H1 (cell line): Measurements from ENCODE around the gene LRRC14B. TPM values are rescaled to one million over a fixed set of nuclear protein-coding genes. Genes with fewer than 3 reads are reported as not detected.

Experiments
- CTCF ChIA-PET: fragments of 300-600 bp; sonication (Branson Sonifier 250); formaldehyde crosslinking; loops from one replicate; lab custom pipeline; 2021; ENCODE audit not compliant: partially characterized antibody; lab: Charles Lee
- POLR2A ChIA-PET: fragments of 300-600 bp; sonication (Branson Sonifier 250); formaldehyde crosslinking; loops from one replicate; lab custom pipeline; 2021; ENCODE audit warnings: inconsistent platforms; ENCODE audit not compliant: partially characterized antibody; lab: Charles Lee
- DNase-seq, 2 experiments: peaks; one replicate each; pipeline versions ENCODE4 v3.0.0 to v3.0.0-alpha.2; 2010 to 2022; ENCODE audit warnings: low spot score in 2 of 2, low read depth in 1 of 2, mixed read lengths in 1 of 2
- FAIRE-seq: peaks from 2 replicates; lab custom pipeline; 2011; peaks lifted over from hg19 to GRCh38; lab: Jason Lieb, UNC
- H2AFZ ChIP-seq: 2 replicates; pipeline ENCODE4 v1.8.1; 2012; ENCODE audit warnings: low read length, inconsistent platforms
- H2AK5ac ChIP-seq: 2 replicates; pipeline ENCODE4 v1.6.1; 2013; ENCODE audit warnings: low read depth, low read length
- H2BK120ac ChIP-seq: replicated peaks from 2 replicates; pipeline ENCODE3; 2013; ENCODE audit warnings: low read depth, low read length, inconsistent platforms
- H2BK12ac ChIP-seq: 2 replicates; pipeline ENCODE4 v1.6.1; 2013; ENCODE audit warnings: low read depth, low read length
- H2BK15ac ChIP-seq: 2 replicates; pipeline ENCODE4 v1.6.1; 2013; ENCODE audit warnings: low read length
- H2BK20ac ChIP-seq: 2 replicates; pipeline ENCODE4 v1.6.1; 2013; ENCODE audit warnings: low read length
- H2BK5ac ChIP-seq: 2 replicates; pipeline ENCODE4 v1.6.1; 2013; ENCODE audit warnings: low read depth, low read length
- H3K14ac ChIP-seq: 2 replicates; pipeline ENCODE4 v1.6.1; 2013; ENCODE audit warnings: inconsistent platforms; ENCODE audit not compliant: insufficient read length
- H3K18ac ChIP-seq: 2 replicates; pipeline ENCODE4 v1.6.1; 2013; ENCODE audit warnings: low read length; ENCODE audit errors: extremely low read depth
- H3K23ac ChIP-seq: 2 replicates; pipeline ENCODE4 v1.6.1; 2013; ENCODE audit warnings: inconsistent platforms; ENCODE audit not compliant: insufficient read length
- H3K23me2 ChIP-seq: 2 replicates; pipeline ENCODE4 v1.6.1; 2013; ENCODE audit warnings: low read depth, low read length
- H3K27ac ChIP-seq: 2 replicates; pipeline ENCODE4 v1.6.1; 2011; ENCODE audit warnings: low read depth, low read length, inconsistent platforms
- H3K27me3 ChIP-seq, 4 experiments: replicated peaks in 1 of 4; 1 replicate in 1 of 4; 2 replicates in 3 of 4; pipeline versions ENCODE4 v1.6.1 to v1.8.1; 2011 to 2013; ENCODE audit warnings: low read length in 3 of 4, mild to moderate bottlenecking in 3 of 4, inconsistent platforms in 2 of 4, mixed read lengths in 2 of 4, moderate library complexity in 1 of 4; ENCODE audit not compliant: control insufficient read depth in 3 of 4, insufficient read depth in 3 of 4; ENCODE audit errors: extremely low read depth in 1 of 4
- H3K36me3 ChIP-seq, 4 experiments: 2 replicates each; pipeline versions ENCODE4 v1.6.1 to v1.8.1; 2011 to 2013; ENCODE audit warnings: mild to moderate bottlenecking in 4 of 4, low read length in 3 of 4, moderate library complexity in 2 of 4, control low read depth in 1 of 4, inconsistent platforms in 1 of 4; ENCODE audit not compliant: insufficient read depth in 4 of 4, control insufficient read depth in 2 of 4
- H3K4ac ChIP-seq: replicated peaks from 2 replicates; pipeline ENCODE3; 2013; ENCODE audit warnings: low read length, low read depth, mixed read lengths, inconsistent platforms; ENCODE audit not compliant: insufficient read length
- H3K4me1 ChIP-seq, 4 experiments: replicated peaks in 1 of 4; 1 replicate in 1 of 4; 2 replicates in 3 of 4; pipeline versions ENCODE4 v1.6.1 to v1.8.1; 2011 to 2013; ENCODE audit warnings: low read length in 3 of 4, inconsistent platforms in 2 of 4, mixed read lengths in 1 of 4; ENCODE audit not compliant: insufficient read depth in 4 of 4, control insufficient read depth in 3 of 4
- H3K4me2 ChIP-seq, 2 experiments: 2 replicates each; pipeline versions ENCODE4 v1.6.1 to v1.8.1; 2011 to 2013; ENCODE audit warnings: low read depth in 2 of 2, low read length in 2 of 2, control low read depth in 1 of 2, inconsistent platforms in 1 of 2, mild to moderate bottlenecking in 1 of 2; ENCODE audit not compliant: insufficient read depth in 1 of 2
- H3K4me3 ChIP-seq, 4 experiments: fragments of 200-600, 300-600 bp in 1 of 4; sonication (generic), shearing (Covaris generic), sonication (Bioruptor Twin) in 1 of 4; 2 replicates each; pipeline versions ENCODE4 v1.5.1 to v1.8.1; 2011 to 2016; ENCODE audit warnings: low read length in 4 of 4, low read depth in 3 of 4, control low read depth in 2 of 4, inconsistent platforms in 2 of 4, mild to moderate bottlenecking in 2 of 4, mixed read lengths in 1 of 4, moderate library complexity in 1 of 4; ENCODE audit not compliant: insufficient read depth in 2 of 4; ENCODE audit errors: extremely low read depth in 1 of 4
- H3K56ac ChIP-seq: replicated peaks from 2 replicates; pipeline ENCODE3; 2013; ENCODE audit warnings: low read depth, mild to moderate bottlenecking, mixed read lengths, low read length, inconsistent platforms; ENCODE audit not compliant: insufficient read length
- H3K79me1 ChIP-seq: 2 replicates; pipeline ENCODE4 v1.6.1; 2013; ENCODE audit warnings: low read depth, low read length, control low read depth
- H3K79me2 ChIP-seq, 2 experiments: 2 replicates each; pipeline versions ENCODE4 v1.6.1 to v1.8.1; 2012 to 2013; ENCODE audit warnings: low read length in 2 of 2, mild to moderate bottlenecking in 2 of 2, inconsistent platforms in 1 of 2; ENCODE audit not compliant: insufficient read depth in 2 of 2, control insufficient read depth in 1 of 2
- H3K9ac ChIP-seq, 4 experiments: replicated peaks in 1 of 4; 1 replicate in 1 of 4; 2 replicates in 3 of 4; pipeline versions ENCODE4 v1.6.1 to v1.8.1; 2011 to 2013; ENCODE audit warnings: low read depth in 3 of 4, low read length in 3 of 4, control low read depth in 2 of 4, mild to moderate bottlenecking in 2 of 4, moderate library complexity in 2 of 4, inconsistent platforms in 1 of 4; ENCODE audit errors: extremely low read depth in 1 of 4
- H3K9me3 ChIP-seq, 2 experiments: 2 replicates each; pipeline versions ENCODE4 v1.6.1 to v1.8.1; 2012 to 2013; ENCODE audit warnings: mild to moderate bottlenecking in 2 of 2, moderate library complexity in 2 of 2, control low read depth in 1 of 2, inconsistent platforms in 1 of 2, low read depth in 1 of 2, low read length in 1 of 2, mixed read lengths in 1 of 2; ENCODE audit not compliant: insufficient read depth in 2 of 2
- H4K20me1 ChIP-seq, 2 experiments: replicated peaks in 1 of 2; 2 replicates each; pipeline versions ENCODE3 to v1.8.1; 2011 to 2013; ENCODE audit warnings: inconsistent platforms in 2 of 2, low read length in 2 of 2, mild to moderate bottlenecking in 1 of 2; ENCODE audit not compliant: insufficient read depth in 2 of 2, control insufficient read depth in 1 of 2
- H4K5ac ChIP-seq: 2 replicates; pipeline ENCODE4 v1.6.1; 2013; ENCODE audit warnings: low read length, low read depth, mixed read lengths, inconsistent platforms; ENCODE audit not compliant: insufficient read length
- H4K8ac ChIP-seq: 2 replicates; pipeline ENCODE4 v1.8.0; 2013; ENCODE audit warnings: mild to moderate bottlenecking, moderate library complexity, low read length, inconsistent platforms; ENCODE audit not compliant: insufficient read depth; ENCODE audit errors: extremely low read depth
- H4K91ac ChIP-seq: replicated peaks from 2 replicates; pipeline ENCODE3; 2013; ENCODE audit warnings: low read length, mixed read lengths, inconsistent platforms; ENCODE audit not compliant: insufficient read length
- BCL11A ChIP-seq, 2 experiments: IDR thresholded peaks; one replicate each; pipeline ENCODE4 v1.6.1; 2011; ENCODE audit warnings: low read depth in 2 of 2, low read length in 2 of 2, mild to moderate bottlenecking in 2 of 2
- CEBPB ChIP-seq: IDR thresholded peaks from 2 replicates; pipeline ENCODE4 v1.6.1; 2012; ENCODE audit warnings: low read depth, low read length
- HDAC2 ChIP-seq, 2 experiments: fragments of 300-600 bp in 1 of 2; sonication (generic) in 1 of 2; IDR thresholded peaks; 2 replicates each; pipeline ENCODE4 v1.6.1; 2011 to 2012; ENCODE audit warnings: low read depth in 2 of 2, low read length in 2 of 2, mild to moderate bottlenecking in 2 of 2, moderate library complexity in 2 of 2, borderline replicate concordance in 1 of 2, inconsistent platforms in 1 of 2
- MAFK ChIP-seq: IDR thresholded peaks from 2 replicates; pipeline ENCODE4 v1.6.1; 2012; ENCODE audit warnings: low read depth, mild to moderate bottlenecking, improper control_type of control experiment, low read length
- RFX5 ChIP-seq: IDR thresholded peaks from 2 replicates; pipeline ENCODE4 v1.6.1; 2011; ENCODE audit warnings: low read depth, low read length, improper control_type of control experiment, borderline replicate concordance
- SAP30 ChIP-seq: fragments of 300-600 bp; sonication (generic); IDR thresholded peaks from 2 replicates; pipeline ENCODE4 v1.7.1; 2012; ENCODE audit warnings: low read length, moderate library complexity, mild to moderate bottlenecking, inconsistent platforms; ENCODE audit not compliant: insufficient read depth, insufficient replicate concordance
- SIN3A ChIP-seq, 2 experiments: IDR thresholded peaks in 1 of 2; conservative IDR thresholded peaks in 1 of 2; 2 replicates each; pipeline ENCODE4 v1.6.1; 2011 to 2012; ENCODE audit warnings: low read length in 2 of 2, improper control_type of control experiment in 1 of 2, low read depth in 1 of 2, mild to moderate bottlenecking in 1 of 2
- TEAD4 ChIP-seq: IDR thresholded peaks from 2 replicates; pipeline ENCODE4 v1.6.1; 2012; ENCODE audit warnings: low read depth, low read length, inconsistent platforms, mixed read lengths
- WGBS, 2 experiments: shearing (Covaris generic) in 1 of 2; methylation state at CpG; one replicate each; pipeline versions ENCODE4 v1.1.6 to v1.1.7; 2013 to 2015; ENCODE audit warnings: low lambda C conversion rate in 2 of 2, mixed read lengths in 2 of 2, inconsistent platforms in 1 of 2, low coverage in 1 of 2, missing lambda C conversion rate in 1 of 2; ENCODE audit not compliant: insufficient replicate concordance in 2 of 2, insufficient coverage in 1 of 2, insufficient read length in 1 of 2; ENCODE audit errors: extremely low coverage in 1 of 2, missing lambda C conversion rate in 1 of 2; 5-methylcytosine and 5-hydroxymethylcytosine counted together
- polyA plus RNA-seq, 7 experiments: library from polyadenylated mRNA; depleted of rRNA in 3 of 7; stranded (reverse) in 5 of 7; unstranded in 2 of 7; fragments of >200 nt in 5 of 7; fragments of 200-250 nt in 2 of 7; gene quantifications; 1 replicate in 5 of 7; 2 replicates in 1 of 7; 4 replicates in 1 of 7; pipeline versions ENCODE4 v1.2.1 to v1.2.3, GENCODE V29; 2011 to 2013; ENCODE audit warnings: missing spikeins in 2 of 7, mixed read lengths in 2 of 7
- total RNA-seq: library from RNA; stranded (reverse); fragmentation: NEBNext Ultra II Directional; extraction: Animal tissue kit (Norgen Biotek cat#: 25700); gene quantifications from 2 replicates; pipeline ENCODE4 v1.2.1, GENCODE V29; 2021
- TF ChIP-seq, protein P1 (sequence below): IDR thresholded peaks from 2 replicates; pipeline ENCODE4 v1.6.1; 2012; ENCODE audit warnings: low read length, inconsistent platforms
- TF ChIP-seq, protein P2 (sequence below): IDR thresholded peaks from 2 replicates; pipeline ENCODE4 v1.6.1; 2011; ENCODE audit warnings: low read depth, mild to moderate bottlenecking, low read length; ENCODE audit not compliant: insufficient read depth

The LRRC14B gene
- total and polyA plus RNA-seq, 2 of the 8 experiments (the other 6 are each of a cell fraction or from before 2014, with no cell fraction given), result not detected

DNA sequence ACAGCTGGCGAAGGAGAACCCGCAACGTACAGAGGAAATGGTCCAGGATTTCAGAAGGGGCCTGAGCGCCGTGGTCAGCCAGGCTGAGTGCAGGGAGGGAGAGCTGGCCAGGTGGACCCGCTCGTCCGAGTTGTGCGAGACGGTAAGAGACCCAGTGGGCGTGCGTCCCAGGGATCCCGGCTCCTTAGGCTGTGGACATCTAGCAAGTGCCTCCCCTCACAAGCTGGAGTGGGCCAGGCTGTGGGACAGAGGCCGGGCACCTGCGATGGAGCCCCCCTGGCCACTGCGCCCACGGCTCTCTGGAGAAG, 29.5 kb upstream of the LRRC14B start:
- CTCF ChIA-PET, result interaction anchor here (0.9 to 1.3 kb wide), 4 partner anchors 9 to 120 kb away, joined by 3 to 5 read pairs (median 4); no protein-coding TSS in a partner anchor
- no peaks in the 10 kb centered on the region for H3K27me3 ChIP-seq
- 98% methylated on average over 17 of the region's 17 CpGs; no CpG with 5 or more reads in 1 of the 2 experiments for WGBS, 2 experiments
- TF ChIP-seq MAFK (no peak), HDAC2 (IDR thresholded peaks at IDR 0.05; ENCODE audit: borderline replicate concordance in 1 of 2, low read depth in 2 of 2, low read length in 2 of 2) (no peak), RFX5 (no peak), SAP30 (no peak), BCL11A (IDR thresholded peaks at IDR 0.05; ENCODE audit: low read depth in 2 of 2, low read length in 2 of 2) (no peak), CEBPB (no peak), SIN3A (conservative IDR thresholded peaks at IDR 0.05 in 1 of 2, IDR thresholded peaks at IDR 0.05 in 1 of 2; ENCODE audit: low read depth in 1 of 2, low read length in 2 of 2) (no peak), TEAD4 (no peak)
- TF ChIP-seq, protein P1, sequence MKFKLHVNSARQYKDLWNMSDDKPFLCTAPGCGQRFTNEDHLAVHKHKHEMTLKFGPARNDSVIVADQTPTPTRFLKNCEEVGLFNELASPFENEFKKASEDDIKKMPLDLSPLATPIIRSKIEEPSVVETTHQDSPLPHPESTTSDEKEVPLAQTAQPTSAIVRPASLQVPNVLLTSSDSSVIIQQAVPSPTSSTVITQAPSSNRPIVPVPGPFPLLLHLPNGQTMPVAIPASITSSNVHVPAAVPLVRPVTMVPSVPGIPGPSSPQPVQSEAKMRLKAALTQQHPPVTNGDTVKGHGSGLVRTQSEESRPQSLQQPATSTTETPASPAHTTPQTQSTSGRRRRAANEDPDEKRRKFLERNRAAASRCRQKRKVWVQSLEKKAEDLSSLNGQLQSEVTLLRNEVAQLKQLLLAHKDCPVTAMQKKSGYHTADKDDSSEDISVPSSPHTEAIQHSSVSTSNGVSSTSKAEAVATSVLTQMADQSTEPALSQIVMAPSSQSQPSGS, result no peak
- TF ChIP-seq, protein P2, sequence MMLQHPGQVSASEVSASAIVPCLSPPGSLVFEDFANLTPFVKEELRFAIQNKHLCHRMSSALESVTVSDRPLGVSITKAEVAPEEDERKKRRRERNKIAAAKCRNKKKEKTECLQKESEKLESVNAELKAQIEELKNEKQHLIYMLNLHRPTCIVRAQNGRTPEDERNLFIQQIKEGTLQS, result no peak

More for the DNA sequence above, 29.5 kb upstream of the LRRC14B start:
- H2BK12ac ChIP-seq, result no peak overlapping the region
- H2AK5ac ChIP-seq, result no peak overlapping the region
- no peak overlapping the region for H2AFZ ChIP-seq
- H3K23ac ChIP-seq, result no peak overlapping the region
- H3K14ac ChIP-seq, result no peak overlapping the region
- H2BK15ac ChIP-seq, result no peak overlapping the region
- H3K27ac ChIP-seq, result no peak overlapping the region; the same call in 1 of the 2 replicates
- no peak overlapping the region for H3K4me3 ChIP-seq
- no peaks in the 10 kb centered on the region for H3K79me2 ChIP-seq
- no peak overlapping the region for H3K4ac ChIP-seq
- H3K56ac ChIP-seq, result no peak overlapping the region
- H3K4me1 ChIP-seq, result no peaks in the 10 kb centered on the region
- FAIRE-seq (no peak), DNase-seq (no peak)
- POLR2A ChIA-PET, result interaction anchor here (0.9 to 4.5 kb wide), 3 partner anchors 17 to 70 kb away, joined by 3 to 18 read pairs (median 5); partner anchors contain the start of gene PLEKHG4B
- H4K91ac ChIP-seq, result no peak overlapping the region
- H4K20me1 ChIP-seq, result peaks cover 0 to 2% of the 10 kb centered on the region in 2 experiments
- H3K23me2 ChIP-seq, result no peaks in the 10 kb centered on the region
- 0 out of 2 replicates have a peak overlapping the region, but pooled peaks have one; percentile 3 for H4K8ac ChIP-seq
- H3K9ac ChIP-seq, result no peak overlapping the region; a peak in 1 of 7 replicates
- H4K5ac ChIP-seq, result no peak overlapping the region
- no peak overlapping the region for H2BK20ac ChIP-seq
- H3K9me3 ChIP-seq, result peaks cover 0 to 4% of the 10 kb centered on the region in 2 experiments; a peak in 1 of 4 replicates
- H2BK5ac ChIP-seq, result no peak overlapping the region
- H3K18ac ChIP-seq, result no peak overlapping the region
- H2BK120ac ChIP-seq, result no peak overlapping the region
- no peak overlapping the region for H3K4me2 ChIP-seq
- H3K79me1 ChIP-seq, result no peaks in the 10 kb centered on the region; the same call in 1 of the 2 replicates
- peaks cover 3 to 53% (median 11%) of the 10 kb centered on the region in 4 experiments; a peak in 6 of 8 replicates for H3K36me3 ChIP-seq
